HG03095 (cell line): Measurements from ENCODE around the gene NBPF10.
"Not testable (repeated sequence)": the region's sequence is repeated elsewhere in the genome, so short reads cannot be mapped to it uniquely, and the experiment has no call there.

Experiments
- ATAC-seq: cut with Tn5 transposase; IDR thresholded peaks from one replicate; pipeline ENCODE4 v1.9.1; 2021; ENCODE audit warnings: moderate library complexity; ENCODE audit not compliant: unreplicated experiment

NBPF10 gene, protein sequence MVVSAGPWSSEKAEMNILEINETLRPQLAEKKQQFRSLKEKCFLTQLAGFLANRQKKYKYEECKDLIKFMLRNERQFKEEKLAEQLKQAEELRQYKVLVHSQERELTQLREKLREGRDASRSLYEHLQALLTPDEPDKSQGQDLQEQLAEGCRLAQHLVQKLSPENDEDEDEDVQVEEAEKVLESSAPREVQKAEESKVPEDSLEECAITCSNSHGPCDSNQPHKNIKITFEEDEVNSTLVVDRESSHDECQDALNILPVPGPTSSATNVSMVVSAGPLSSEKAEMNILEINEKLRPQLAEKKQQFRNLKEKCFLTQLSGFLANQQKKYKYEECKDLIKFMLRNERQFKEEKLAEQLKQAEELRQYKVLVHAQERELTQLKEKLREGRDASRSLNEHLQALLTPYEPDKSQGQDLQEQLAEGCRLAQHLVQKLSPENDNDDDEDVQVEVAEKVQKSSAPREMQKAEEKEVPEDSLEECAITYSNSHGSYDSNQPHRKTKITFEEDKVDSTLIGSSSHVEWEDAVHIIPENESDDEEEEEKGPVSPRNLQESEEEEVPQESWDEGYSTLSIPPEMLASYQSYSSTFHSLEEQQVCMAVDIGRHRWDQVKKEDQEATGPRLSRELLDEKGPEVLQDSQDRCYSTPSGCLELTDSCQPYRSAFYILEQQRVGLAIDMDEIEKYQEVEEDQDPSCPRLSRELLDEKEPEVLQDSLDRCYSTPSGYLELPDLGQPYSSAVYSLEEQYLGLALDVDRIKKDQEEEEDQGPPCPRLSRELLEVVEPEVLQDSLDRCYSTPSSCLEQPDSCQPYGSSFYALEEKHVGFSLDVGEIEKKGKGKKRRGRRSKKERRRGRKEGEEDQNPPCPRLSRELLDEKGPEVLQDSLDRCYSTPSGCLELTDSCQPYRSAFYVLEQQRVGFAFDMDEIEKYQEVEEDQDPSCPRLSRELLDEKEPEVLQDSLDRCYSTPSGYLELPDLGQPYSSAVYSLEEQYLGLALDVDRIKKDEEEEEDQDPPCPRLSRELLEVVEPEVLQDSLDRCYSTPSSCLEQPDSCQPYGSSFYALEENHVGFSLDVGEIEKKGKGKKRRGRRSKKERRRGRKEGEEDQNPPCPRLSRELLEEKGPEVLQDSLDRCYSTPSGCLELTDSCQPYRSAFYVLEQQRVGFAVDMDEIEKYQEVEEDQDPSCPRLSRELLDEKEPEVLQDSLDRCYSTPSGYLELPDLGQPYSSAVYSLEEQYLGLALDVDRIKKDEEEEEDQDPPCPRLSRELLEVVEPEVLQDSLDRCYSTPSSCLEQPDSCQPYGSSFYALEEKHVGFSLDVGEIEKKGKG (N-terminal part only)

DNA sequence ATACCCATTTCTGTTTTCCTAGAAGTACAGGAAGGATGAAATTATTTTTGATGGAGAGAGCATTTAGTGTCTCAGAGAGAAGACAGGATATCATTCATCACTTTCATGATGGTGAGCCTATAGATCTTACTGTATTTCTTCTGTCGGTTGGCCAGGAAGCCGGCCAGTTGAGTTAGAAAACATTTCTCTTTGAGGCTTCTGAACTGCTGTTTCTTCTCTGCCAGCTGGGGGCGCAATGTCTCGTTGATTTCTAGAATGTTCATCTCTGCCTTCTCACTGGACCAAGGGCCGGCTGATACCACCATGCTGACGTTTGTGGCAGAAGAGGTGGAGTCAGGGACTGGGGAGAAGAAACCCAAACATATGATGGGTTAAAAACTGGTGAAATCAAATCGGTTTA, at the start of gene NBPF10:
TSS of gene NBPF10 (minus strand) at position 340 of the 400 bp plus-strand sequence. CDS start at position 305, 35 bp downstream.
- ATAC-seq, result not testable (repeated sequence)

DNA sequence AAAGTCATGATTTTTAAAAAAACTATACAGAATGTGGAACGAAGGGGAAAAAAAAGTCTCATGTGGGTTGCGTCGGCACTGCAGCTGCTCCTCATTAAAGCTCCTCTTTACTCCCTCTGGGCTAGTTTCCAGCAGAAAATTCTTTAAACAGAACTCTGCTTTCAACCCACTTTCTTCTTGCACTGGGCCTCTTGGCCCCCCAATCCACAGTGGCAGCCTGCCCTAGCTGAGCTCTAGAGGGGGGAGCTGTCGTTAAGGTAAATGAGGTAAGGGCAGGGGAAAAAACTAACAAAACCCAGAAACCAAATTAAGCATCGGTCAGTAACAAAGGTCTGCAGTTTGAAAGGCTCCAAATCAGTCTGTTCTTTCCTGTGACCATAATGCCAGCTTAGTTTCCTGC, 29.9 kb upstream of the NBPF10 start:
- ATAC-seq, result not testable (repeated sequence)

DNA sequence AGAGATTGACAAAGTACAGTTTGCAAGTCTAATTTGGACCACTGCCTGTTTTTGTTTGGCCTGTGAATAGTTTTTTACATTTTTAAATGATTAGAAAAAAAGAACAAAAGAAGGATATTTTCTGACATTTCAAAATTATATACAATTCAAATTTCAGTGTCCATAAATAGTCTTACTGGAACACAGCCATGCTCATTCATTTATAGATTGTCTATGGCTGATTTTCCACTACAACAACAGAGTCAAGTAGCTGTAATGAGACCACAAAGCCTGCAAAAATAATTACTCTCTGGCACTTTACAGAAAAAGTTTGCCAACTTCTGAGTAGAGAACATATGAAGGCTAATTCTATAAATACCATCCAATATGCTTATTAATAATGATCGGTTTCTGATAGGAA, 23.1 kb upstream of the NBPF10 start:
- ATAC-seq, result not testable (repeated sequence)

DNA sequence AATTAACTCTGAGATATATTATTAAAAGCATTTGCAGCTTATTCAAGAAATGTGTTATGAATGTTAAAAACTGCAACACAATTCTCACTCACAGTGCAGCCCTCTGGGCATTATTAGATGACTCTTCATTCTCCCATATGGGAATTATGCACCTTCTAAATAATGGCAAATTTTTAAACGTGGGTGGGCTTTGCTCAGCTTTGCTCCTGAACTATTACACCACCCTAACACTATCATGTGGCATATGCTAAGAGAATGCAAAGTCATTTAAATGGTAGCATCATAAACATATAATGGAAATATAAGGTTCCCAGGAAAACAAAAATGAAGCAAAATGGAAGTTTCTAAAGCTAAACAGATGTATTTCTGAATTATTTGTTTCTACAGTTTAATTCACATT, 22.7 kb upstream of the NBPF10 start:
- ATAC-seq, result not testable (repeated sequence)
